IMR-90 (cell line): ENCODE measurements around the gene ZBTB1. TPM values are rescaled to one million over a fixed set of nuclear protein-coding genes. Genes with fewer than 3 reads are reported as not detected.
"Not testable (repeated sequence)": the region's sequence is repeated elsewhere in the genome, so short reads cannot be mapped to it uniquely, and the experiment has no call there.

Experiments used
- ATAC-seq: fragments of 200-7000 bp; cut with Tn5 transposase; 2 replicates; pipeline ENCODE4 v1.9.1; 2020; ENCODE audit warnings: low read depth, mild to moderate bottlenecking, moderate library complexity
- BruUV-seq: library from RNA; stranded (reverse); fragments of 400-500 nt; replicated peaks from 2 replicates; lab custom pipeline; 2021; lab: Mats Ljungman, UMichigan
- CTCF ChIA-PET: fragments of 300-600 bp; formaldehyde crosslinking; extraction: SDS; loops from one replicate; lab custom pipeline; 2021; ENCODE audit warnings: antibody characterized with exemption; lab: Yijun Ruan, JAX
- POLR2A ChIA-PET: fragments of 300-600 bp; sonication (Branson Sonifier 250); formaldehyde crosslinking; loops from one replicate; lab custom pipeline; 2022; ENCODE audit warnings: antibody characterized with exemption; ENCODE audit not compliant: unreplicated experiment; lab: Charles Lee
- DNase-seq: peaks from one replicate; pipeline ENCODE4 v3.0.0; 2013
- H2AFZ ChIP-seq: replicated peaks from 2 replicates; pipeline ENCODE3; 2013; ENCODE audit warnings: low read length, mild to moderate bottlenecking; ENCODE audit not compliant: poor library complexity
- H2AK5ac ChIP-seq: 2 replicates; pipeline ENCODE4 v1.6.1; 2013; ENCODE audit warnings: low read depth, low read length, inconsistent platforms
- H2AK9ac ChIP-seq: replicated peaks from 2 replicates; pipeline ENCODE3; 2013; ENCODE audit warnings: mild to moderate bottlenecking, low read depth, low read length, moderate library complexity; ENCODE audit not compliant: poor library complexity
- H2BK120ac ChIP-seq: 2 replicates; pipeline ENCODE4 v1.6.1; 2013; ENCODE audit warnings: low read depth, low read length, inconsistent platforms
- H2BK15ac ChIP-seq: 3 replicates; pipeline ENCODE4 v1.6.1; 2013; ENCODE audit warnings: low read depth, low read length, inconsistent platforms
- H2BK20ac ChIP-seq: 2 replicates; pipeline ENCODE4 v1.6.1; 2013; ENCODE audit warnings: low read depth, mild to moderate bottlenecking, inconsistent platforms, low read length, moderate library complexity
- H2BK5ac ChIP-seq: 2 replicates; pipeline ENCODE4 v1.6.1; 2013; ENCODE audit warnings: mild to moderate bottlenecking, low read depth, low read length, inconsistent platforms; ENCODE audit not compliant: poor library complexity, severe bottlenecking
- H3K14ac ChIP-seq: replicated peaks from 2 replicates; pipeline ENCODE4 v1.6.1; 2013; ENCODE audit warnings: low read depth, low read length, inconsistent platforms
- H3K18ac ChIP-seq: 2 replicates; pipeline ENCODE4 v1.6.1; 2013; ENCODE audit warnings: low read depth, low read length, control low read depth
- H3K23ac ChIP-seq: 2 replicates; pipeline ENCODE4 v1.6.1; 2013; ENCODE audit warnings: low read depth, low read length, inconsistent platforms
- H3K27ac ChIP-seq: 2 replicates; pipeline ENCODE4 v1.5.1; 2013; ENCODE audit warnings: mild to moderate bottlenecking, control low read depth, low read length; ENCODE audit not compliant: insufficient read depth
- H3K27me3 ChIP-seq: 2 replicates; pipeline ENCODE4 v1.6.1; 2013; ENCODE audit warnings: low read length; ENCODE audit not compliant: control insufficient read depth, insufficient read depth
- H3K36me3 ChIP-seq: 2 replicates; pipeline ENCODE4 v1.6.1; 2013; ENCODE audit warnings: low read length, mixed read lengths; ENCODE audit not compliant: control insufficient read depth, insufficient read depth
- H3K4ac ChIP-seq: 2 replicates; pipeline ENCODE4 v1.6.1; 2013; ENCODE audit warnings: low read depth, low read length, inconsistent platforms
- H3K4me1 ChIP-seq: 2 replicates; pipeline ENCODE4 v1.6.1; 2013; ENCODE audit warnings: low read length, mixed read lengths; ENCODE audit not compliant: control insufficient read depth, insufficient read depth
- H3K4me2 ChIP-seq: 2 replicates; pipeline ENCODE4 v1.6.1; 2013; ENCODE audit warnings: low read depth, mild to moderate bottlenecking, control low read depth, low read length, moderate library complexity
- H3K4me3 ChIP-seq: 2 replicates; pipeline ENCODE4 v1.5.1; 2013; ENCODE audit warnings: low read depth, mild to moderate bottlenecking, control low read depth, low read length, moderate library complexity; ENCODE audit not compliant: insufficient read depth
- H3K56ac ChIP-seq: 2 replicates; pipeline ENCODE4 v1.6.1; 2013; ENCODE audit warnings: low read length, inconsistent platforms; ENCODE audit not compliant: insufficient read depth; ENCODE audit errors: extremely low read depth
- H3K79me1 ChIP-seq, 2 experiments: 2 replicates each; pipeline ENCODE4 v1.6.1; 2013; ENCODE audit warnings: low read length in 2 of 2, inconsistent platforms in 1 of 2, low read depth in 1 of 2
- H3K9ac ChIP-seq: 2 replicates; pipeline ENCODE4 v1.6.1; 2013; ENCODE audit warnings: low read depth, low read length, control low read depth
- H3K9me1 ChIP-seq: 2 replicates; pipeline ENCODE4 v1.6.1; 2013; ENCODE audit warnings: low read length, inconsistent platforms; ENCODE audit not compliant: insufficient read depth
- H3K9me3 ChIP-seq: 2 replicates; pipeline ENCODE4 v1.6.1; 2013; ENCODE audit warnings: low read length; ENCODE audit not compliant: control insufficient read depth, insufficient read depth
- H4K20me1 ChIP-seq: 2 replicates; pipeline ENCODE4 v1.6.1; 2013; ENCODE audit warnings: low read length, inconsistent platforms; ENCODE audit not compliant: insufficient read depth
- H4K5ac ChIP-seq: 2 replicates; pipeline ENCODE4 v1.6.1; 2013; ENCODE audit warnings: mild to moderate bottlenecking, low read depth, low read length, control low read depth
- H4K8ac ChIP-seq, 2 experiments: 2 replicates each; pipeline ENCODE4 v1.6.1; 2013; ENCODE audit warnings: low read depth in 2 of 2, low read length in 2 of 2, control low read depth in 1 of 2, inconsistent platforms in 1 of 2
- H4K91ac ChIP-seq: 2 replicates; pipeline ENCODE4 v1.6.1; 2013; ENCODE audit warnings: low read depth, low read length, inconsistent platforms; ENCODE audit not compliant: insufficient read depth
- WGBS, 2 experiments: methylation state at CpG; one replicate each; pipeline versions ENCODE4 v1.1.5 to v1.1.7; 2013; ENCODE audit warnings: missing lambda C conversion rate in 2 of 2; ENCODE audit not compliant: insufficient read length in 1 of 2; ENCODE audit errors: extremely low coverage in 2 of 2; 5-methylcytosine and 5-hydroxymethylcytosine counted together
- dilution Hi-C: fragments of 300-500 bp; cut with HindIII; formaldehyde crosslinking; loops from one replicate; pipeline ENCODE4 v1.14.3; 2018; ENCODE audit warnings: low sequenced_read_pairs; ENCODE audit not compliant: unreplicated experiment
- in situ Hi-C: fragments of 300-500 bp; cut with MboI; formaldehyde crosslinking; loops from 3 replicates; pipeline ENCODE4 v1.14.3; 2019; ENCODE audit warnings: low sequenced_read_pairs, inconsistent platforms, mixed read lengths
- intact Hi-C: fragments of 100-400 bp; cut with micrococcal nuclease; formaldehyde crosslinking; loops from 2 replicates; pipeline ENCODE4 v1.10.0; 2022
- polyA plus RNA-seq, 3 experiments: library from polyadenylated mRNA; depleted of rRNA; stranded (reverse); fragments of >200 nt; gene quantifications; 2 replicates each; pipeline ENCODE4 v1.2.3, GENCODE V29; 2012; ENCODE audit warnings: low replicate concordance in 1 of 3
- total RNA-seq: library from RNA; depleted of rRNA; stranded (reverse); fragments of >200 nt; gene quantifications from 2 replicates; pipeline ENCODE4 v1.2.3, GENCODE V29; 2012

ZBTB1 gene
- total and polyA plus RNA-seq, 2 of the 4 experiments (the other 2 are of a cell fraction): 19.0 to 37.3 TPM

DNA sequence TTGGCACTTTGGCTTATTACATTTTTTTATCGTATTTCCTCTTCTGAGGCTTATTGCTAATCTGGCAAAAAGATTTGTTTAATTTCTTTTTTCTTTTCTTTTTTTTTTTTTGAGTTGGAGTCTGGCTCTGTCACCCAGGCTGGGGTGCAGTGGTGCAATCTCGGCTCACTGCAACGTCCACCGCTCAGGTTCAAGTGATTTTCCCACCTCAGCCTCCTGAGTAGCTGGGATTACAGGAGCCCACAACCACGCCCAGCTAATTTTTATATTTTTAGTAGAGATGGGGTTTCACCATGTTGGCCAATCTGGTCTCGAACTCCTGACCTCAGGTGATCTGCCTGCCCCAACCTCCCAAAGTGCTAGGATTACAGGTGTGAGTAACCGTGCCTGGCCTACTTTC, 65.1 kb downstream of the ZBTB1 start:
- H4K8ac ChIP-seq, H3K4me1 ChIP-seq, dilution Hi-C loops, H3K56ac ChIP-seq, H3K9me3 ChIP-seq, BruUV-seq, H4K5ac ChIP-seq, H3K14ac ChIP-seq, H4K20me1 ChIP-seq, in situ Hi-C loops, H3K27me3 ChIP-seq, H2BK15ac ChIP-seq, H3K36me3 ChIP-seq, H3K9ac ChIP-seq, H2BK20ac ChIP-seq, H2AK9ac ChIP-seq, H3K4me2 ChIP-seq, DNase-seq, H2AFZ ChIP-seq, H3K18ac ChIP-seq, H3K23ac ChIP-seq, H3K79me1 ChIP-seq, ATAC-seq, H3K9me1 ChIP-seq, H3K4me3 ChIP-seq, H3K4ac ChIP-seq: not testable (repeated sequence)
- Histone ChIP-seq H4K91ac (peak overlapping the region; percentile 36; the same call in 1 of the 2 replicates), H2BK120ac (peak overlapping the region; percentile 55; the same call in 1 of the 2 replicates), H3K27ac (peak overlapping the region; percentile 18; the same call in 1 of the 2 replicates), H2BK5ac (peak overlapping the region; percentile 77), H2AK5ac (peak overlapping the region; percentile 58; the same call in 1 of the 2 replicates)
- WGBS, 2 experiments: no CpG with 5 or more reads among the region's 7 CpGs
- ChIA-PET CTCF (interaction anchor here (0.6 to 1.1 kb wide), 2 partner anchors 20 to 322 kb away, joined by 3 read pairs; no protein-coding TSS in a partner anchor), POLR2A (interaction anchor here (0.7 kb wide), 1 partner anchor 75 kb away, joined by 3 read pairs; no protein-coding TSS in a partner anchor)
- intact Hi-C loops: loop anchor here (5.0 kb wide), 1 partner anchor 43 kb away; no protein-coding TSS in a partner anchor
